ENCODE measurements around the gene MYO9A. TPM values are rescaled to one million over a fixed set of nuclear protein-coding genes. Genes with fewer than 3 reads are reported as not detected.

Gene MYO9A
- total and polyA plus RNA-seq, 10 of the 15 experiments (the other 5 are each of a cell fraction or from before 2014, with no cell fraction given), result 3.3 to 25.3 (median 12.2) TPM

DNA sequence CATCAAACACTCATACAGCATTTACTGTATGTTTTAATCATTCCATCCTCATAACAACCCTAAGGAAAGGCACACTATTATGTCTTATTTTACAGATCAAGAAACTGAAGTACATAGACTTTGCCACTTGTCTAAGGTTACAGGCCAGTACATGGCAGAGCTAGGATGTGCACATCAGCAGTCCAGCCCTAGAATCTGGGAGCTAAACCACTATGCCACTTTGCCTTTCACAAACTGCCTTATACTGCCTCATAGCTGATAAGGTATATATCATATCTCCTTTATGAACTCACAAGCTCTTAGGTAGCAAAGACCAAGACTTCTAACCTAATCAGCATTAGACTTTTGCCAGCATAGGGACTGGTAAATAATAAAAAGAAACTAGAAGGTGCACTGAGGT lies 49.1 kb downstream of the MYO9A start (continued):
- TF ChIP-seq CBFB (IDR thresholded peaks at IDR 0.05; ENCODE audit: low read depth) (no peak), IKZF1 (conservative IDR thresholded peaks at IDR 0.05) (no peak), GATAD2B (conservative IDR thresholded peaks at IDR 0.05; ENCODE audit: low read depth) (no peak)
- TF ChIP-seq, protein P1, sequence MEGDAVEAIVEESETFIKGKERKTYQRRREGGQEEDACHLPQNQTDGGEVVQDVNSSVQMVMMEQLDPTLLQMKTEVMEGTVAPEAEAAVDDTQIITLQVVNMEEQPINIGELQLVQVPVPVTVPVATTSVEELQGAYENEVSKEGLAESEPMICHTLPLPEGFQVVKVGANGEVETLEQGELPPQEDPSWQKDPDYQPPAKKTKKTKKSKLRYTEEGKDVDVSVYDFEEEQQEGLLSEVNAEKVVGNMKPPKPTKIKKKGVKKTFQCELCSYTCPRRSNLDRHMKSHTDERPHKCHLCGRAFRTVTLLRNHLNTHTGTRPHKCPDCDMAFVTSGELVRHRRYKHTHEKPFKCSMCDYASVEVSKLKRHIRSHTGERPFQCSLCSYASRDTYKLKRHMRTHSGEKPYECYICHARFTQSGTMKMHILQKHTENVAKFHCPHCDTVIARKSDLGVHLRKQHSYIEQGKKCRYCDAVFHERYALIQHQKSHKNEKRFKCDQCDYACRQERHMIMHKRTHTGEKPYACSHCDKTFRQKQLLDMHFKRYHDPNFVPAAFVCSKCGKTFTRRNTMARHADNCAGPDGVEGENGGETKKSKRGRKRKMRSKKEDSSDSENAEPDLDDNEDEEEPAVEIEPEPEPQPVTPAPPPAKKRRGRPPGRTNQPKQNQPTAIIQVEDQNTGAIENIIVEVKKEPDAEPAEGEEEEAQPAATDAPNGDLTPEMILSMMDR (IDR thresholded peaks at IDR 0.05 in 2 of 3, conservative IDR thresholded peaks at IDR 0.05 in 1 of 3; ENCODE audit: control insufficient read depth in 2 of 3, extremely low read depth in 1 of 3, insufficient read depth in 1 of 3, low read depth in 3 of 3, low read length in 3 of 3), result no peak

DNA sequence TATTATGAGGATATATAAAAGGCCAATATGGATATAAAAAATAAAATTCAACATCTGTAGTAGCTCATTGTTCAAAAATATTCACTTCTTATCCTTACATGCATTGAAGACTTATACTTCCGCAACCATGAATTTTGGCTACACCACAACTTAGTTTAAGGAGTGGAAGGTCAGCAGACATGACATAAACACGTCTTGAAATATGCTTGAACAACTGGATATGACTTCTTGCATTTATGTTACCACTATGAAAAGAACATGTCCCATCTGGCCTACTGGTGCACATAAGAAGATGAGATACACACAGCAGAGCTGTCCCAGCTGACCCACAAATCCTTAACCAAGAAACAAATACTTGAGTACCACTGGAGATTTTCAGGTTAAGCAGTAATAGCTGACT lies 52.1 kb downstream of the MYO9A start:
- H3K4me3 ChIP-seq, result no peak overlapping the region
- ChIA-PET SMC1A (ENCODE audit: uncharacterized antibody, unreplicated experiment) (no interaction called here), CTCF (interaction anchor here (0.6 to 1.5 kb wide), 3 partner anchors 9 to 322 kb away, joined by 3 to 6 read pairs (median 3); no protein-coding TSS in a partner anchor), POLR2A (interaction anchor here (1.2 kb wide), 1 partner anchor 9 kb away, joined by 8 read pairs; no protein-coding TSS in a partner anchor), RAD21 (ENCODE audit: unreplicated experiment) (no interaction called here)
- H2AFZ ChIP-seq (ENCODE audit: control insufficient read depth, low read depth, low read length), result no peak overlapping the region
- intact Hi-C loops (cut with micrococcal nuclease; ENCODE audit: unreplicated experiment), result no loop called here
- H3K36me3 ChIP-seq (ENCODE audit: control insufficient read depth in 2 of 2, insufficient read depth in 2 of 2, low read length in 1 of 2), result no peaks in the 10 kb centered on the region
- no peaks in the 10 kb centered on the region for H3K79me2 ChIP-seq (ENCODE audit: control insufficient read depth, insufficient read depth, low read length)
- H3K27me3 ChIP-seq (replicated peaks in 1 of 2; ENCODE audit: control insufficient read depth in 2 of 2, insufficient read depth in 2 of 2, low read length in 1 of 2), result no peaks in the 10 kb centered on the region
- H3K9ac ChIP-seq (ENCODE audit: control insufficient read depth, insufficient read depth, low read length), result no peak overlapping the region
- no peaks in the 10 kb centered on the region; the same call in 2 of the 3 replicates for H3K9me3 ChIP-seq (replicated peaks; ENCODE audit: control insufficient read depth, insufficient read depth, low read length)
- no peak for DNase-seq (ENCODE audit: low read depth, low spot score)
- 52% methylated on average over 2 of the region's 2 CpGs for WGBS (ENCODE audit: insufficient coverage, insufficient replicate concordance, low lambda C conversion rate, missing lambda C conversion rate)
- in situ Hi-C loops (cut with MboI), result no loop called here
- no peak for ATAC-seq
- no peak overlapping the region for H3K4me2 ChIP-seq (ENCODE audit: control insufficient read depth, insufficient read depth)
- no peak for FAIRE-seq
- no peaks in the 10 kb centered on the region for H4K20me1 ChIP-seq (ENCODE audit: control insufficient read depth, insufficient read depth)
- no peak overlapping the region for H3K27ac ChIP-seq (ENCODE audit: control insufficient read depth, insufficient read depth)
- no peaks in the 10 kb centered on the region for H3K4me1 ChIP-seq (ENCODE audit: control insufficient read depth, insufficient read depth, low read length)
- BruUV-seq (replicated peaks), result no TSS peak
- TF ChIP-seq ZNF217 (IDR thresholded peaks at IDR 0.05), result no peak
- no peak for TF ChIP-seq SPI1 (IDR thresholded peaks at IDR 0.05; ENCODE audit: borderline replicate concordance, insufficient read depth, low read depth, low read length)
- no peak for TF ChIP-seq ZBTB11 (CRISPR knock-in tag; IDR thresholded peaks at IDR 0.05)
- no peak for TF ChIP-seq BCLAF1 (IDR thresholded peaks at IDR 0.05)
- no peak for TF ChIP-seq ZBTB40 (IDR thresholded peaks at IDR 0.05; ENCODE audit: borderline replicate concordance)

Measured in GM12878 (cell line).